Neural crest cell (in vitro differentiated cells): ENCODE results near the gene ALOX15. TPM values are rescaled to one million over a fixed set of nuclear protein-coding genes. Genes with fewer than 3 reads are reported as not detected.
A peak's percentile ranks its signal among the peaks of the same experiment; 100 is the strongest.
"Not testable (repeated sequence)": the region's sequence is repeated elsewhere in the genome, so short reads cannot be mapped to it uniquely, and the experiment has no call there.

Source experiments
- DNase-seq: peaks from one replicate; pipeline ENCODE4 v3.0.0; 2021; ENCODE audit warnings: low read depth, mixed read lengths, low spot score
- H3K27ac Mint-ChIP-seq: one replicate; pipeline ENCODE4 v1.8.0; 2021; ENCODE audit warnings: mild to moderate bottlenecking, mixed read lengths; ENCODE audit not compliant: unreplicated experiment
- H3K27me3 Mint-ChIP-seq: 2 replicates; pipeline ENCODE4 v1.8.0; 2021; ENCODE audit warnings: low read depth, mild to moderate bottlenecking, mixed read lengths
- H3K36me3 Mint-ChIP-seq: 2 replicates; pipeline ENCODE4 v1.8.0; 2021; ENCODE audit warnings: low read depth, mild to moderate bottlenecking, mixed read lengths
- H3K4me1 Mint-ChIP-seq: 2 replicates; pipeline ENCODE4 v1.8.0; 2021; ENCODE audit warnings: mixed read lengths
- H3K4me3 Mint-ChIP-seq: one replicate; pipeline ENCODE4 v1.8.0; 2021; ENCODE audit warnings: mild to moderate bottlenecking, mixed read lengths
- H3K9me3 Mint-ChIP-seq: 2 replicates; pipeline ENCODE4 v1.8.0; 2021; ENCODE audit warnings: mixed read lengths
- total RNA-seq: library from RNA; stranded (reverse); gene quantifications from 2 replicates; pipeline ENCODE4 v1.2.1, GENCODE V29; 2021
- TF ChIP-seq, protein P1 (sequence below): fragments of 200-600 bp; sonication (generic); conservative IDR thresholded peaks from 2 replicates; pipeline ENCODE4 v1.5.0; 2021; ENCODE audit warnings: antibody characterized with exemption, mild to moderate bottlenecking

The ALOX15 gene
- total RNA-seq, 1 donor from 2014 or later: 0.33 TPM

DNA sequence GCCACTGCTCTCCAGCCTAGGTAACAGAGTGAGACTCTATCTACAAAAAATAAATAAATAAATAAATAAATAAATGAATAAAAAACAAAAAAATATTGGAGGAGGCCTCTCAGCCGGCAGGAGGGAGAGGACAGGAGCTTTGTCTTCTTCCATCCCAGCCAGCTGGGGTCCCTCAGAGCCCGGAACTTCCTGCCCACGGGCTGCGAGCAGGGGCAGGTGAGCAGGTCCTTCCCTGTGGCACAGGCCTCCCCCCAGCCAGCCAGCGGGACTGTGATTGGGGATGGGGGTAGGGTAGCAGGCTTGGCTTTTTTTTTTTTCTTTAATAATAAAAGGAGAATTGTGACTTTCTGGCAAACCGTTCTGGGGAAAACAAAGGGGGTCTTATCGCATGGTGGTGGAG is 47.1 kb downstream of the ALOX15 start:
- Mint-ChIP-seq H3K27me3 (peaks cover 9% of the 10 kb centered on the region), H3K36me3 (no peaks in the 10 kb centered on the region), H3K9me3 (no peaks in the 10 kb centered on the region), H3K4me1 (peaks cover 26% of the 10 kb centered on the region), H3K27ac (peak overlapping the region; percentile 84), H3K4me3 (no peak overlapping the region)
- no peak for DNase-seq
- TF ChIP-seq, protein P1, sequence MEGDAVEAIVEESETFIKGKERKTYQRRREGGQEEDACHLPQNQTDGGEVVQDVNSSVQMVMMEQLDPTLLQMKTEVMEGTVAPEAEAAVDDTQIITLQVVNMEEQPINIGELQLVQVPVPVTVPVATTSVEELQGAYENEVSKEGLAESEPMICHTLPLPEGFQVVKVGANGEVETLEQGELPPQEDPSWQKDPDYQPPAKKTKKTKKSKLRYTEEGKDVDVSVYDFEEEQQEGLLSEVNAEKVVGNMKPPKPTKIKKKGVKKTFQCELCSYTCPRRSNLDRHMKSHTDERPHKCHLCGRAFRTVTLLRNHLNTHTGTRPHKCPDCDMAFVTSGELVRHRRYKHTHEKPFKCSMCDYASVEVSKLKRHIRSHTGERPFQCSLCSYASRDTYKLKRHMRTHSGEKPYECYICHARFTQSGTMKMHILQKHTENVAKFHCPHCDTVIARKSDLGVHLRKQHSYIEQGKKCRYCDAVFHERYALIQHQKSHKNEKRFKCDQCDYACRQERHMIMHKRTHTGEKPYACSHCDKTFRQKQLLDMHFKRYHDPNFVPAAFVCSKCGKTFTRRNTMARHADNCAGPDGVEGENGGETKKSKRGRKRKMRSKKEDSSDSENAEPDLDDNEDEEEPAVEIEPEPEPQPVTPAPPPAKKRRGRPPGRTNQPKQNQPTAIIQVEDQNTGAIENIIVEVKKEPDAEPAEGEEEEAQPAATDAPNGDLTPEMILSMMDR: no peak

GRCh38 chr17:4593021-4593421 is 48.5 kb downstream of the ALOX15 start:
- no peak for DNase-seq
- no peak overlapping the region for H3K4me3 Mint-ChIP-seq
- peak overlapping the region; percentile 19 for H3K27ac Mint-ChIP-seq
- no peaks in the 10 kb centered on the region for H3K36me3 Mint-ChIP-seq
- TF ChIP-seq, protein P1: no peak
- no peaks in the 10 kb centered on the region for H3K9me3 Mint-ChIP-seq
- H3K4me1 Mint-ChIP-seq: peaks cover 17% of the 10 kb centered on the region
- peaks cover 12% of the 10 kb centered on the region for H3K27me3 Mint-ChIP-seq

DNA sequence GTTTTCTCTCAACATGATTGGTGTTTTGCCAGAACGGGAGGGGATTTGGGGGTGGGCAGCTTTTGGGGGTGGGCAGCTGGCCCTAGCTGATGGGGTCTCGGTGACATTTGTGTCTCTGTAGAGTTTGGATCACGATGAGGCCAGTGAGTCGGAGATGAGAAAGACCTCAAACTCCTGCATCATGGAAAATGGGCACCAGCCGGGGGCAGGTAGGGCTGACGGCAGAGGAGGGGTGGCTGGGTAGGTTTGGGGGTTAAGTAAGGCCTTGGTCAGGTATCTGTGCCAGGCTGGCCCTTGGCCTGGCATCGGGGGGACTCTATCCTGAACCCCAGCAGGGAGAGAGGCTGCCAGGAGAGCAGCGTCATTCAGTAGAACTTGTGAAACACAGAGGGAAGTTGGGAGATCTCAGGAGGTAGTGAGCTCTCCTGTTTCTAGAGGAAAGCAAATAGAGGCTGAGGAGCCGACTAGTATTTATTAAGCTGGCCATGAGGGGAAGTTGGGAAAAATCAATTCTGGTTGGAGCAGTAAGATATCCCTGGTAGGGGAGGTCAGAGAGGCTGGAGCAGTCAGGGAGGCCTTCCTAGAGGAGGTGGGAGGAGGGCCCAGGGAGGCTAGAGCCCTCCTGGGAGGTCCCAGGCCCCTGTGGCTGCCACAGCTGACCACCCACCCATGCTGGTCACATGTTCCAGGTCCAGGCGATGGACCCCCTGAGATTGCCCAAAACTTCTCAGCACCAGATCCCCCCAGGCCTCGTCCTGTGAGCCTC is 49.1 kb downstream of the ALOX15 start:
- TF ChIP-seq, protein P1: no peak
- no peaks in the 10 kb centered on the region for H3K36me3 Mint-ChIP-seq
- H3K9me3 Mint-ChIP-seq: no peaks in the 10 kb centered on the region
- no peak overlapping the region for H3K4me3 Mint-ChIP-seq
- H3K27ac Mint-ChIP-seq: no peak overlapping the region
- H3K27me3 Mint-ChIP-seq: peaks cover 12% of the 10 kb centered on the region
- DNase-seq: no peak
- H3K4me1 Mint-ChIP-seq: peaks cover 12% of the 10 kb centered on the region

- DNase-seq: no peak
- TF ChIP-seq, protein P1: no peak
- Mint-ChIP-seq H3K9me3 (no peaks in the 10 kb centered on the region), H3K4me3 (no peak overlapping the region), H3K27ac (no peak overlapping the region), H3K4me1 (peaks cover 12% of the 10 kb centered on the region), H3K36me3 (no peaks in the 10 kb centered on the region), H3K27me3 (peaks cover 16% of the 10 kb centered on the region)
Observed at GRCh38 chr17:4591529-4591928, 49.9 kb downstream of the ALOX15 start.

- DNase-seq: no peak
- no peak overlapping the region for H3K27ac Mint-ChIP-seq
- H3K4me3 Mint-ChIP-seq: no peak overlapping the region
- H3K36me3 Mint-ChIP-seq: no peaks in the 10 kb centered on the region
- H3K27me3 Mint-ChIP-seq: peaks cover 21% of the 10 kb centered on the region
- peaks cover 12% of the 10 kb centered on the region for H3K4me1 Mint-ChIP-seq
- H3K9me3 Mint-ChIP-seq: no peaks in the 10 kb centered on the region
- TF ChIP-seq, protein P1: no peak
Observed at GRCh38 chr17:4590981-4591453, 50.5 kb downstream of the ALOX15 start.

DNA sequence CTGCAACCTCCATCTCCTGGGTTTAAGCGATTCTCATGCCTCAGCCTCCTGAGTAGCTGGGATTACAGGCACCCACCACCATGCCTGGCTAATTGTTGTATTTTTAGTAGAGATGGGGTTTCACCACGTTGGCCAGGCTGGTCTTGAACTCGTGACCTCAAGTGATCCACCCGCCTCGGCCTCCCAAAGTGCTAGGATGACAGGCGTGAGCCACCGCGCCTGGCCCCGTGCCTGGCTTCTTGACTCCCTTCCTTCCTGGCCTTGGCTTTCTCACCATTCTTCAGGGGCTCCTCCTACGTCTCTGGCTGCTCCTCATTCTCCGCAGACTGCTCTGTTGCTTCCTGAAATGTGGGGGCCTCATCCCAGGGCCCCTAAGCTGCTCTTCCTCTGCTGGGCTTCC is 51.4 kb downstream of the ALOX15 start:
- peak overlapping the region; percentile 27 for H3K27ac Mint-ChIP-seq
- H3K9me3 Mint-ChIP-seq, H3K36me3 Mint-ChIP-seq, H3K4me3 Mint-ChIP-seq, DNase-seq: not testable (repeated sequence)
- H3K27me3 Mint-ChIP-seq: peaks cover 31% of the 10 kb centered on the region
- peaks cover 11% of the 10 kb centered on the region for H3K4me1 Mint-ChIP-seq
